Neural crest cell (in vitro differentiated cells): ENCODE data around the gene HSPA4L. TPM values are rescaled to one million over a fixed set of nuclear protein-coding genes. Genes with fewer than 3 reads are reported as not detected.
A peak's percentile ranks its signal among the peaks of the same experiment; 100 is the strongest.

Experiments
- DNase-seq: peaks from one replicate; pipeline ENCODE4 v3.0.0; 2021; ENCODE audit warnings: low read depth, mixed read lengths, low spot score
- H3K27ac Mint-ChIP-seq: one replicate; pipeline ENCODE4 v1.8.0; 2021; ENCODE audit warnings: mild to moderate bottlenecking, mixed read lengths; ENCODE audit not compliant: unreplicated experiment
- H3K27me3 Mint-ChIP-seq: 2 replicates; pipeline ENCODE4 v1.8.0; 2021; ENCODE audit warnings: low read depth, mild to moderate bottlenecking, mixed read lengths
- H3K36me3 Mint-ChIP-seq: 2 replicates; pipeline ENCODE4 v1.8.0; 2021; ENCODE audit warnings: low read depth, mild to moderate bottlenecking, mixed read lengths
- H3K4me1 Mint-ChIP-seq: 2 replicates; pipeline ENCODE4 v1.8.0; 2021; ENCODE audit warnings: mixed read lengths
- H3K4me3 Mint-ChIP-seq: one replicate; pipeline ENCODE4 v1.8.0; 2021; ENCODE audit warnings: mild to moderate bottlenecking, mixed read lengths
- H3K9me3 Mint-ChIP-seq: 2 replicates; pipeline ENCODE4 v1.8.0; 2021; ENCODE audit warnings: mixed read lengths
- CTCF ChIP-seq: fragments of 200-600 bp; sonication (generic); conservative IDR thresholded peaks from 2 replicates; pipeline ENCODE4 v1.5.0; 2021; ENCODE audit warnings: antibody characterized with exemption, mild to moderate bottlenecking
- total RNA-seq: library from RNA; stranded (reverse); gene quantifications from 2 replicates; pipeline ENCODE4 v1.2.1, GENCODE V29; 2021

HSPA4L gene
- total RNA-seq, 1 donor from 2014 or later, result 7.7 TPM

DNA sequence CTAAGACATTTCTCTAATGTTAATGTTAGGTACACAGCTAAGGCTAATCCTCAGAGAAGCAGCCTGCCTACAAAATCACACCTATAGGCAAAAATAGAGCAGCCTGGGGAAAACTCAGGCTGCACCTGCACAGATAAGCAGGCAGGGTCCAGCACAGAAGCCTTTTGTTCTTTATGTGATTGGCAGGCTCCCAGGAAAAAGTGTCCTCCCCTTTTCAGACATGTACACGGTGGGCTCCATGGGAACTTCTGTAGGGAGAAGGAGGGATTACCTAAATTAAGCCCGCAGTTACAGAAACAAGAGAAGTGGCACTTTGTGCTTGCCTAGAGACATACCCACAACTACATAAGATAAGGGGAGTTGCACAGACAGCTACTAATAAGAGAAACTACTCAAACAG, 4.0 kb upstream of the HSPA4L start:
- H3K27me3 Mint-ChIP-seq, result peaks cover 19% of the 10 kb centered on the region
- peaks cover 7% of the 10 kb centered on the region for H3K4me1 Mint-ChIP-seq
- DNase-seq, result no peak
- H3K4me3 Mint-ChIP-seq, result no peak overlapping the region
- H3K27ac Mint-ChIP-seq, result no peak overlapping the region
- no peaks in the 10 kb centered on the region for H3K9me3 Mint-ChIP-seq
- no peaks in the 10 kb centered on the region for H3K36me3 Mint-ChIP-seq
- TF ChIP-seq CTCF, result no peak

- Mint-ChIP-seq H3K4me3 (peak overlapping the region; percentile 85), H3K4me1 (peaks cover 20% of the 10 kb centered on the region), H3K9me3 (no peaks in the 10 kb centered on the region), H3K27ac (no peak overlapping the region), H3K36me3 (no peaks in the 10 kb centered on the region), H3K27me3 (peaks cover 36% of the 10 kb centered on the region)
- no peak for TF ChIP-seq CTCF
- DNase-seq, result no peak
Observed at GRCh38 chr4:127780598-127780997, 1.5 kb upstream of the HSPA4L start.

GRCh38 chr4:127781300-127782024, 660 bp upstream of the HSPA4L start:
- Mint-ChIP-seq H3K36me3 (no peaks in the 10 kb centered on the region), H3K27me3 (peaks cover 36% of the 10 kb centered on the region), H3K4me1 (peaks cover 20% of the 10 kb centered on the region), H3K27ac (no peak overlapping the region), H3K4me3 (peak overlapping the region; percentile 96), H3K9me3 (no peaks in the 10 kb centered on the region)
- DNase-seq, result no peak
- no peak for TF ChIP-seq CTCF

DNA sequence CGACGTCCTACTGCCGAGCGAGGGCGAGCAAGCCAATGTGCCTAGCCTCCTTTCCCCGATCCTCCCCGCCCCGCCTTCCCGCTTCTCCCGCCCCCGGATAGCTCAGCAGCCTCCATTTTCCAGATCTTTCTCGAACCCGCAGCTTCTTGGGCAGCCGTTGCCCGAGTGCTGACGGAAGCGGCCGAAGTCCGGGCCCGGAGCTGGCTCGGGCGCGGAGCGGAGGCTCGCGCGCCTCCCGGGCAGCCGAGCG, 172 bp upstream of the HSPA4L start:
- H3K27ac Mint-ChIP-seq, result no peak overlapping the region
- TF ChIP-seq CTCF, result no peak
- H3K4me3 Mint-ChIP-seq, result peak overlapping the region; percentile 96
- DNase-seq, result peak; percentile 75
- no peaks in the 10 kb centered on the region for H3K9me3 Mint-ChIP-seq
- no peaks in the 10 kb centered on the region for H3K36me3 Mint-ChIP-seq
- peaks cover 20% of the 10 kb centered on the region for H3K4me1 Mint-ChIP-seq
- peaks cover 36% of the 10 kb centered on the region for H3K27me3 Mint-ChIP-seq

- H3K36me3 Mint-ChIP-seq, result no peaks in the 10 kb centered on the region
- TF ChIP-seq CTCF, result no peak
- no peak overlapping the region for H3K27ac Mint-ChIP-seq
- no peaks in the 10 kb centered on the region for H3K9me3 Mint-ChIP-seq
- H3K4me3 Mint-ChIP-seq, result peak overlapping the region; percentile 96
- peaks cover 36% of the 10 kb centered on the region for H3K27me3 Mint-ChIP-seq
- DNase-seq, result peak; percentile 16
- H3K4me1 Mint-ChIP-seq, result peaks cover 20% of the 10 kb centered on the region
Observed at GRCh38 chr4:127783026-127783769, 1.1 kb downstream of the HSPA4L start.
